HEK293 (cell line): ENCODE measurements around the gene TBC1D22A.

Experiments used
- SP2 ChIP-seq: fragments of 450-650 bp; formaldehyde crosslinking; IDR thresholded peaks from 2 replicates; pipeline ENCODE4 v1.5.1; 2016; ENCODE audit warnings: missing biosample characterization, missing genetic modification characterization
- SP3 ChIP-seq: fragments of 450-650 bp; formaldehyde crosslinking; IDR thresholded peaks from 2 replicates; pipeline ENCODE4 v1.5.1; 2016; ENCODE audit warnings: missing biosample characterization, missing genetic modification characterization
- YY1 ChIP-seq: fragments of 450-650 bp; formaldehyde crosslinking; IDR thresholded peaks from 2 replicates; pipeline ENCODE4 v1.5.1; 2018; ENCODE audit warnings: missing biosample characterization, missing genetic modification characterization
- ZBTB1 ChIP-seq: fragments of 450-650 bp; formaldehyde crosslinking; IDR thresholded peaks from 2 replicates; pipeline ENCODE4 v1.5.1; 2016; ENCODE audit warnings: missing biosample characterization, missing genetic modification characterization
- ZNF18 ChIP-seq: fragments of 450-650 bp; formaldehyde crosslinking; IDR thresholded peaks from 2 replicates; pipeline ENCODE4 v1.5.1; 2016; ENCODE audit warnings: missing biosample characterization, missing genetic modification characterization
- ZNF544 ChIP-seq: fragments of 450-650 bp; formaldehyde crosslinking; IDR thresholded peaks from 2 replicates; pipeline ENCODE4 v1.5.0; 2017; ENCODE audit warnings: missing biosample characterization, missing genetic modification characterization
- ZNF580 ChIP-seq: fragments of 450-650 bp; formaldehyde crosslinking; IDR thresholded peaks from 2 replicates; pipeline ENCODE4 v1.5.1; 2016; ENCODE audit warnings: missing biosample characterization, missing genetic modification characterization
- TF ChIP-seq, protein P1 (sequence below): fragments of 450-650 bp; formaldehyde crosslinking; IDR thresholded peaks from 2 replicates; pipeline ENCODE4 v1.5.1; 2016; ENCODE audit warnings: missing biosample characterization, missing genetic modification characterization
- TF ChIP-seq, protein P2 (sequence below): fragments of 450-650 bp; formaldehyde crosslinking; IDR thresholded peaks from 2 replicates; pipeline ENCODE4 v1.5.1; 2017; ENCODE audit warnings: missing biosample characterization, missing genetic modification characterization
- TF ChIP-seq, protein P3 (sequence below): fragments of 450-650 bp; formaldehyde crosslinking; IDR thresholded peaks from 2 replicates; pipeline ENCODE4 v1.5.1; 2016; ENCODE audit warnings: missing biosample characterization, missing genetic modification characterization
- TF ChIP-seq, protein P4 (sequence below): fragments of 450-650 bp; formaldehyde crosslinking; IDR thresholded peaks from 2 replicates; pipeline ENCODE4 v1.5.1; 2016; ENCODE audit warnings: missing biosample characterization, missing genetic modification characterization, borderline replicate concordance

- TF ChIP-seq, protein P1, sequence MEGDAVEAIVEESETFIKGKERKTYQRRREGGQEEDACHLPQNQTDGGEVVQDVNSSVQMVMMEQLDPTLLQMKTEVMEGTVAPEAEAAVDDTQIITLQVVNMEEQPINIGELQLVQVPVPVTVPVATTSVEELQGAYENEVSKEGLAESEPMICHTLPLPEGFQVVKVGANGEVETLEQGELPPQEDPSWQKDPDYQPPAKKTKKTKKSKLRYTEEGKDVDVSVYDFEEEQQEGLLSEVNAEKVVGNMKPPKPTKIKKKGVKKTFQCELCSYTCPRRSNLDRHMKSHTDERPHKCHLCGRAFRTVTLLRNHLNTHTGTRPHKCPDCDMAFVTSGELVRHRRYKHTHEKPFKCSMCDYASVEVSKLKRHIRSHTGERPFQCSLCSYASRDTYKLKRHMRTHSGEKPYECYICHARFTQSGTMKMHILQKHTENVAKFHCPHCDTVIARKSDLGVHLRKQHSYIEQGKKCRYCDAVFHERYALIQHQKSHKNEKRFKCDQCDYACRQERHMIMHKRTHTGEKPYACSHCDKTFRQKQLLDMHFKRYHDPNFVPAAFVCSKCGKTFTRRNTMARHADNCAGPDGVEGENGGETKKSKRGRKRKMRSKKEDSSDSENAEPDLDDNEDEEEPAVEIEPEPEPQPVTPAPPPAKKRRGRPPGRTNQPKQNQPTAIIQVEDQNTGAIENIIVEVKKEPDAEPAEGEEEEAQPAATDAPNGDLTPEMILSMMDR, result no peak
- TF ChIP-seq ZNF18 (tag by site-specific recombination) (no peak), ZBTB1 (tag by site-specific recombination) (no peak), YY1 (tag by site-specific recombination) (no peak), ZNF544 (no peak), SP3 (no peak), SP2 (tag by site-specific recombination) (no peak), ZNF580 (tag by site-specific recombination) (no peak)
- TF ChIP-seq, protein P2, sequence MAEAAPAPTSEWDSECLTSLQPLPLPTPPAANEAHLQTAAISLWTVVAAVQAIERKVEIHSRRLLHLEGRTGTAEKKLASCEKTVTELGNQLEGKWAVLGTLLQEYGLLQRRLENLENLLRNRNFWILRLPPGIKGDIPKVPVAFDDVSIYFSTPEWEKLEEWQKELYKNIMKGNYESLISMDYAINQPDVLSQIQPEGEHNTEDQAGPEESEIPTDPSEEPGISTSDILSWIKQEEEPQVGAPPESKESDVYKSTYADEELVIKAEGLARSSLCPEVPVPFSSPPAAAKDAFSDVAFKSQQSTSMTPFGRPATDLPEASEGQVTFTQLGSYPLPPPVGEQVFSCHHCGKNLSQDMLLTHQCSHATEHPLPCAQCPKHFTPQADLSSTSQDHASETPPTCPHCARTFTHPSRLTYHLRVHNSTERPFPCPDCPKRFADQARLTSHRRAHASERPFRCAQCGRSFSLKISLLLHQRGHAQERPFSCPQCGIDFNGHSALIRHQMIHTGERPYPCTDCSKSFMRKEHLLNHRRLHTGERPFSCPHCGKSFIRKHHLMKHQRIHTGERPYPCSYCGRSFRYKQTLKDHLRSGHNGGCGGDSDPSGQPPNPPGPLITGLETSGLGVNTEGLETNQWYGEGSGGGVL (tag by site-specific recombination), result no peak
- TF ChIP-seq, protein P3, sequence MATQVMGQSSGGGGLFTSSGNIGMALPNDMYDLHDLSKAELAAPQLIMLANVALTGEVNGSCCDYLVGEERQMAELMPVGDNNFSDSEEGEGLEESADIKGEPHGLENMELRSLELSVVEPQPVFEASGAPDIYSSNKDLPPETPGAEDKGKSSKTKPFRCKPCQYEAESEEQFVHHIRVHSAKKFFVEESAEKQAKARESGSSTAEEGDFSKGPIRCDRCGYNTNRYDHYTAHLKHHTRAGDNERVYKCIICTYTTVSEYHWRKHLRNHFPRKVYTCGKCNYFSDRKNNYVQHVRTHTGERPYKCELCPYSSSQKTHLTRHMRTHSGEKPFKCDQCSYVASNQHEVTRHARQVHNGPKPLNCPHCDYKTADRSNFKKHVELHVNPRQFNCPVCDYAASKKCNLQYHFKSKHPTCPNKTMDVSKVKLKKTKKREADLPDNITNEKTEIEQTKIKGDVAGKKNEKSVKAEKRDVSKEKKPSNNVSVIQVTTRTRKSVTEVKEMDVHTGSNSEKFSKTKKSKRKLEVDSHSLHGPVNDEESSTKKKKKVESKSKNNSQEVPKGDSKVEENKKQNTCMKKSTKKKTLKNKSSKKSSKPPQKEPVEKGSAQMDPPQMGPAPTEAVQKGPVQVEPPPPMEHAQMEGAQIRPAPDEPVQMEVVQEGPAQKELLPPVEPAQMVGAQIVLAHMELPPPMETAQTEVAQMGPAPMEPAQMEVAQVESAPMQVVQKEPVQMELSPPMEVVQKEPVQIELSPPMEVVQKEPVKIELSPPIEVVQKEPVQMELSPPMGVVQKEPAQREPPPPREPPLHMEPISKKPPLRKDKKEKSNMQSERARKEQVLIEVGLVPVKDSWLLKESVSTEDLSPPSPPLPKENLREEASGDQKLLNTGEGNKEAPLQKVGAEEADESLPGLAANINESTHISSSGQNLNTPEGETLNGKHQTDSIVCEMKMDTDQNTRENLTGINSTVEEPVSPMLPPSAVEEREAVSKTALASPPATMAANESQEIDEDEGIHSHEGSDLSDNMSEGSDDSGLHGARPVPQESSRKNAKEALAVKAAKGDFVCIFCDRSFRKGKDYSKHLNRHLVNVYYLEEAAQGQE (tag by site-specific recombination), result no peak
- TF ChIP-seq, protein P4, sequence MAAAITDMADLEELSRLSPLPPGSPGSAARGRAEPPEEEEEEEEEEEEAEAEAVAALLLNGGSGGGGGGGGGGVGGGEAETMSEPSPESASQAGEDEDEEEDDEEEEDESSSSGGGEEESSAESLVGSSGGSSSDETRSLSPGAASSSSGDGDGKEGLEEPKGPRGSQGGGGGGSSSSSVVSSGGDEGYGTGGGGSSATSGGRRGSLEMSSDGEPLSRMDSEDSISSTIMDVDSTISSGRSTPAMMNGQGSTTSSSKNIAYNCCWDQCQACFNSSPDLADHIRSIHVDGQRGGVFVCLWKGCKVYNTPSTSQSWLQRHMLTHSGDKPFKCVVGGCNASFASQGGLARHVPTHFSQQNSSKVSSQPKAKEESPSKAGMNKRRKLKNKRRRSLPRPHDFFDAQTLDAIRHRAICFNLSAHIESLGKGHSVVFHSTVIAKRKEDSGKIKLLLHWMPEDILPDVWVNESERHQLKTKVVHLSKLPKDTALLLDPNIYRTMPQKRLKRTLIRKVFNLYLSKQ, result no peak
These were observed 310.6 kb downstream of the TBC1D22A start for GRCh38 chr22:47073075-47073474.
